ENCODE data around the gene PGP.

Gene PGP

DNA sequence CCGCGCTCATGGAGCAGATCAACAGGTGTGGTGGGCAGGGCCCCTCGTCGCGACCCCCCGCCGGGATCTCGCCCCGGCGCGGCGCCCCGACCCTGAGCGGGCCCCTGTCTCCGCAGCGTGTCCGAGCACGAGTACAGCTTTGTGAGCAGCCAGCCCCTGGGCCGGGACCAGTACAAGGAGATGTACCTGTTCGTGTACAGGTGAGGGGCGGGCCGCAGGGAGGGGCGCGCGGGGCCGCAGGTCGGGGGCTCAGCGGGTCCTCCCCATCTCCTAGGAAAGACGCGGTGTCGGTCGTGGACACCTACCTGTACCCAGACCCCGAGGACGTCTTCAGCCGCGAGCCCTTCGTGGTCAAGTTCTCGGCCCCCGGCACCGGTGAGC is 22.5 kb upstream of the PGP start:
- no peak for DNase-seq

GRCh38 chr16:2236337-2237101 is 21.9 kb upstream of the PGP start, which contains the start of gene DNASE1L2:
TSS of gene DNASE1L2 (plus strand) at chr16:2236444. CDS start at chr16:2236817, 373 bp downstream.
- DNase-seq, result no peak

DNA sequence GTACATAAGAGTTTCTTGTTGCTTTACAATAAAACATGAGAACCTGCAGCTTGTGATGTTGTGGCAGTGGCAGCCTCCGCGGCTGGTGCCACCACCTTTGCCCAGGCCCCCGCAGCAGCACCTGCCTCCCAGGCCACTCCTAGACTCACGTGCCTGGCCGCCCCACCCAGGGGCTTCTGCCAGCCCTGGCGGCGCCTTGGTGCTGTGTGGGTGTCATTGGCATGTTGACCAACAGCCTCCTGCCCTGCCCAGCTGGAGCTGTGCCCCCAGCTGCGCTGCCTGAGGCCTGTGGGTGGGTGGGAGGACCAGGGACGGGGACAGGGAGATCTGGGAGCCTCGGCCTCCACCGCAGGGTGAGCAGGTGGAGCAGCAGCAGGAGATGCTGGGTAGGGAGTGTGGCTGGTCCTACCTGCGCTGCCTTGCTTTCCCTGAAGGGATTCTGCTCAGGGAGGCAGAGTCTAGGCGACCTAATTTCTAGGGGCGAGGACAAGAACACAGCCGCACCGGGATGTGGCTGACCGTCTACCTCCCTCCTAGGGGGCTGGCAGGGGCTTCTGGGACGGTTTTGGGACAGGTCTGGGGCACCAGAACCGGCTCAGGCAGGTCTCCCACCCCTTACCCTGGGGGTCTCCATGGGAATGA is 21.2 kb upstream of the PGP start:
- no peak for DNase-seq

GRCh38 chr16:2235234-2235651 is 20.6 kb upstream of the PGP start:
- DNase-seq, result no peak

- no peak for DNase-seq
Measured at GRCh38 chr16:2234813-2235170, 20.2 kb upstream of the PGP start.

- DNase-seq, result no peak
Measured at GRCh38 chr16:2233872-2234812, 19.5 kb upstream of the PGP start.

- DNase-seq, result no peak
Measured at GRCh38 chr16:2233046-2233775, 18.6 kb upstream of the PGP start.

DNA sequence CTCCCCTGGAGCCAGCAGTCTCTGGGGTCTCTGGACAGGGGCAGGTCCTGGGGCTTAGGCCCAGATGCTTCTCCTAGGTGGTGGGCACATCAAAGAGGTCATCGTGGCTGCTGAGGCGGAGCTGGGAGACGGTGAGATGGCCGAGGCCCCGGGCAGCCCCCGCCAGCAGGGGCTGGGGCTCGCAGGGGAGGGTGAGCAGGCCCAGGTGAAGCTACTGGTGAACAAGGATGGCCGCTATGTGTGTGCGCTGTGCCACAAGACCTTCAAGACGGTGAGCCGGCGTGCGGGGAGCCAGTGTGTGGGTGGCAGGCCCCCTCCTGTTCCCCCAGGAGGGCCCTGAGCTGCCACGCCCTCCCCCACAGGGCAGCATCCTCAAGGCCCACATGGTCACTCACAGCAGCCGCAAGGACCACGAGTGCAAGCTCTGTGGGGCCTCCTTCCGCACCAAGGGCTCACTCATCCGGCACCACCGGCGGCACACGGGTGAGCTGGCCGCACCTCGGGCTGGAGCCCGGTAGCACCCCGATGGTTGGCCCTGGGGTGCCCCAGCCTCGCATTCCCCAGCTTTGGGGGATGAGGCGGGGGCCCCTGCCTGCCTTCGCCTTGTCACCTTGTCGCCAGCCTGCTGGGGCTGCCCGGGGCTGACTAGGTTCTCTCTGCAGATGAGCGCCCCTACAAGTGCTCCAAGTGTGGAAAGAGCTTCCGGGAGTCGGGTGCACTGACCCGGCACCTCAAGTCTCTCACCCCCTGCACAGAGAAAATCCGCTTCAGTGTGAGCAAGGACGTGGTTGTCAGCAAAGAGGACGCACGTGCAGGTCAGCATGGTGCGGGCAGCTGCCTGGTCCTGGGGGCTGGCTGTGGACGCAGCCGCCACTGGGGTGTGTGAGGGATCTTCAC is 17.7 kb upstream of the PGP start:
- no peak for DNase-seq

- no peak for DNase-seq
Measured at GRCh38 chr16:2231016-2231931, 16.6 kb upstream of the PGP start.

GRCh38 chr16:2230376-2230775 is 15.7 kb upstream of the PGP start:
- no peak for DNase-seq

DNA sequence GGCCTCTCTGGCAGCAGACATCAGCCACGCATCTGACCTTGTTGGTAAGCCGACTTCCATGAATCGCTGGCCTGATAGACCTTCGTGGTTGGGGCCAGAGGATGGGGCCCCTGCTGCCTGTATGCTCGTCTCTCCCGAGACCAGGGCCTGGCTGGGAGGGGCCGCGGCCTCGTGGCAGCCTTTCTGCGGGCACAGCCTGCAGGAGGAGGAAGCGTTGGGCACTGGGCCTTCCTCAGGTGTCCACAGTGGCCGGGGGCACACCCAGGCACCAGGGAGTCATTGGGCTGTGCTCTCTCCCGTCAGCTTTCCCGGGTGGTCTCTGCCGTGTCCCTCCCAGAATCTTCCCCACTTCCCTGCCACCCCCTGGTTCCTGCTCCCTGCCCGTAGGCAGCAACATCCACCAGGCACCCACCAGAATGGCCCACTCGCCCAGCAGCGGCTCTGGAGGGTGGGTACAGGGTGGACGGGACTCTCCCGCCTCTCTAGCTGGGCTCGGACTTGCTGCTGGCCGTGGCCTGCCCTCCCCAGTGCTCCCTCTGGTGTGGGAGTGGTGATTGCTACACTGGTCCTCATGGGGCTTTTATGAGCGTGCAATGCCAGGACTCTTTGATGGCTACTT is 15.1 kb upstream of the PGP start:
- no peak for DNase-seq

DNA sequence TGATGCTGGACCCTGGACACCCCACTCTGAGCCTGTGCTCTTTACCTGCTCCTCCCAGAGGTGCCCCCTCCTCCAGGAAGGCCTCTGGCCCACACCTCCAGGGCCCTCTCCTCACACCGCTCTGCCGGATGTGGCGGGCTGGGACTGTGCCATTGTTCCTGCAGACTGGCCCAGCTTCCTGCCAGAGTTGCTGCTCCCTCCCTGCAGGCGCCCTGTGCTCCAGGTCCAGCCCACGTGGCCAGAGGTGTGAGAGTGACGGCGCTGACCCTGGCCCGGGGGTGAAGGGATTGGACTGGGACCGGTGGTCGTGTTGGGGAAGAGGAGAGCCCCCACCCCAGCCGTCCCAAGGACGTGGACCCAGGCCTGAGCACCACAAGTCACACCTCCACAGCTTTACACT is 14.5 kb upstream of the PGP start:
- DNase-seq, result no peak

DNA sequence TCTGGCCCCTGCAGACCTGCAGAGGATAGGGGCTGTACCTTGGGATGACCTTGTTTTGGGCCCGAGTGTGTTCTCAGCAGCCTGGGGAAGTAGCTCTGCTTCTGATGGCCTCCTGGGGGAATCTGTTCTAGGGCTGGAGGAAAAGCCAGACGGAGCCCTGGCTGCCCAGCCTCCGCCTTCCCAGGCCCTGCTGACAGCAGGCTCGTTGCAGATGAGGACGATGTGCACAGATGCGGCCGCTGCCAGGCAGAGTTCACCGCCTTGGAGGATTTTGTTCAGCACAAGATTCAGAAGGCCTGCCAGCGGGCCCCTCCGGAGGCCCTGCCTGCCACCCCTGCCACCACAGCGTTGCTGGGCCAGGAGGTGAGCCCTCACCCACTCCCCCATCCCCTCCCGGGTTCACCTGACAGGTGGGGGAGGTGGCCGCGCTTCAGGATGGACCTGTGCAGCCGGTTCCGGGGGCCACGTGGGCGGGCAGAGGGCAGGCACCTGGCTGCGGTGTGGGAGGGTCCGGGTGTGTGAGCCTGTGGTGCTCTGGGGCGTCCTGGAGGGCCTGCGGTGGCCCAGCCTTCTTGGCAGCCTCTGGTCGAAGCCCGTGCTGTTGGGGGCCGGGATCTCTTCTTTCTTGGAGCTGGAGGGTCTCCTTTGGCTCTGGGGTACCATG is 13.7 kb upstream of the PGP start:
- no peak for DNase-seq

GRCh38 chr16:2226918-2227317 is 12.3 kb upstream of the PGP start:
- no peak for DNase-seq

- DNase-seq, result no peak
Measured at GRCh38 chr16:2226245-2226793, 11.7 kb upstream of the PGP start.

GRCh38 chr16:2223942-2224486 is 9.4 kb upstream of the PGP start:
- peak; percentile 49 for DNase-seq

GRCh38 chr16:2223221-2223941 is 8.7 kb upstream of the PGP start, which contains the start of gene E4F1:
TSS of gene E4F1 (plus strand) at chr16:2223591. CDS start at chr16:2223614, 23 bp downstream.
- DNase-seq, result peak; percentile 99

GRCh38 chr16:2216330-2216729 is 1.7 kb upstream of the PGP start:
- no peak for DNase-seq
